GM12878 (cell line): ENCODE measurements around the gene MAGI1. TPM values are rescaled to one million over a fixed set of nuclear protein-coding genes. Genes with fewer than 3 reads are reported as not detected.

Source experiments
- polyA plus RNA-seq, 11 experiments: library from polyadenylated mRNA; depleted of rRNA in 4 of 11; unstranded in 6 of 11; stranded (reverse) in 5 of 11; fragments of >200 nt; fragmentation: Nextera tagmentation in 4 of 11; fragmentation: Illumina TruSeq in 1 of 11; extraction: Ambion mirVana in 4 of 11; extraction: Trizol in 1 of 11; gene quantifications; 1 replicate in 1 of 11; 2 replicates in 10 of 11; pipeline versions ENCODE4 v1.2.1 to v1.2.3, GENCODE V29; 2011 to 2016; ENCODE audit warnings: inconsistent platforms in 2 of 11, missing spikeins in 2 of 11, low read depth in 1 of 11
- small RNA-seq: library from RNA; depleted of rRNA; stranded (forward); fragments of <200 nt; gene quantifications from one replicate; pipeline ENCODE3, GENCODE V24; 2014
- total RNA-seq, 4 experiments: library from RNA; depleted of rRNA in 3 of 4; stranded (reverse); fragments of >200 nt in 3 of 4; fragmentation: Illumina TruSeq in 1 of 4; extraction: Trizol in 1 of 4; gene quantifications; 2 replicates each; pipeline versions ENCODE4 v1.2.1 to v1.2.3, GENCODE V29; 2013 to 2021

Gene MAGI1
- total and polyA plus RNA-seq, 10 of the 15 experiments (the other 5 are each of a cell fraction or from before 2014, with no cell fraction given) = 0.02 to 3.3 (median 0.29) TPM; not detected in 1

Small RNA genes within 50 kb of the gene (small RNA-seq; reads per million reads assigned to genes)
- not detected for gene RF00019

Other genes starting within 250 kb of the MAGI1 start
- 22.4 and 29.0 TPM in 2 replicates for gene SLC25A26, start 182.1 kb upstream of the MAGI1 start, total RNA-seq (2014; rRNA removed)
- gene SLC25A26, start 182.1 kb upstream of the MAGI1 start, total RNA-seq (2014; rRNA removed; fragmentation: Illumina TruSeq; extraction: Trizol) = 14.6 and 15.9 TPM in 2 replicates
- 17.9 and 22.0 TPM in 2 replicates for gene SLC25A26, start 182.1 kb upstream of the MAGI1 start, total RNA-seq (2021)
- 33.9 and 35.9 TPM in 2 replicates for gene SLC25A26, start 182.1 kb upstream of the MAGI1 start, polyA plus RNA-seq (2011; rRNA removed)
- 12.0 and 24.0 TPM in 2 replicates for gene SLC25A26, start 182.1 kb upstream of the MAGI1 start, polyA plus RNA-seq (2014; fragmentation: Illumina TruSeq; extraction: Trizol)
- gene SLC25A26, start 182.1 kb upstream of the MAGI1 start, polyA plus RNA-seq (2014; fragmentation: Nextera tagmentation; extraction: Ambion mirVana) = 10 to 100 TPM; 44.1 to 49.7 TPM
- 21.8 and 24.2 TPM in 2 replicates for gene SLC25A26, start 182.1 kb upstream of the MAGI1 start, polyA plus RNA-seq (2014; rRNA removed)
- 10 to 100 TPM; 25.8 to 26.6 TPM for gene SLC25A26, start 182.1 kb upstream of the MAGI1 start, polyA plus RNA-seq (2016; fragmentation: Nextera tagmentation; extraction: Ambion mirVana)